ENCODE measurements around the gene CHID1.

- TF ChIP-seq CTCF (IDR thresholded peaks at IDR 0.05) (no peak), POLR2A (IDR thresholded peaks at IDR 0.05) (no peak)
These were observed 85.7 kb downstream of the CHID1 start for GRCh38 chr11:824942-825341.

All from tibial nerve (tissue), 3 donors.